HL-60/S4 (cell line): Measurements from ENCODE around the gene PTGES.

Experiments
- in situ Hi-C: fragments of 300-500 bp; cut with MboI; formaldehyde crosslinking; loops from 2 replicates; pipeline ENCODE4 v1.14.3; 2022; ENCODE audit warnings: low sequenced_read_pairs

PTGES gene

GRCh38 chr9:129720865-129721545, 31.8 kb downstream of the PTGES start:
- in situ Hi-C loops = no loop called here

DNA sequence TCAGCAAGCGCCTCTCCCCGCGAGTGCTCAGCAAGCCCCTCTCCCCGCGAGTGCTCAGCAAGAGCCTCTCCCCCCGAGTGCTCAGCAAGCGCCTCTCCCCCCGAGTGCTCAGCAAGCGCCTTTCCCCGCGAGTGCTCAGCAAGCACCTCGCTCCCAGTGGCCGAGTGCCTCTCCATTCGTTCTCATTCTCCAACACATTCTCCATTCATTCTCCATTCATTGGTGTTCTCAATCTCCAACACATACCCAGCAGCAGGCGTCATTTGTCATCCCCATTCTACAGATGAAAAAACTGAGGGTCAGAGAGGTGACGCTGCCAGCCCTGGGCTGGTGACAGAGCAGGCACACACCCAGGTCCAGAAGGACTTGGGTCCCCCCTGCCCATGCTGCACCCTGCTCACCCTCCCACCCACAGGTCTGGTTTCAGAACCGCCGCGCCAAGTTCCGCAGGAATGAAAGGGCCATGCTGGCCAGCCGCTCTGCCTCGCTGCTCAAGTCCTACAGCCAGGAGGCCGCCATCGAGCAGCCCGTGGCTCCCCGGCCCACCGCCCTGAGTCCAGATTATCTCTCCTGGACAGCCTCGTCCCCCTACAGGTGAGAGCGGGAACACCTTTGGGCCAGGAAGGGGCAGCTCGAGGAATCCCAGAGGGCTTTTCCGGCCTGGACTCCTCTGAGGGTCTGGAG, 32.5 kb downstream of the PTGES start:
- in situ Hi-C loops = no loop called here

DNA sequence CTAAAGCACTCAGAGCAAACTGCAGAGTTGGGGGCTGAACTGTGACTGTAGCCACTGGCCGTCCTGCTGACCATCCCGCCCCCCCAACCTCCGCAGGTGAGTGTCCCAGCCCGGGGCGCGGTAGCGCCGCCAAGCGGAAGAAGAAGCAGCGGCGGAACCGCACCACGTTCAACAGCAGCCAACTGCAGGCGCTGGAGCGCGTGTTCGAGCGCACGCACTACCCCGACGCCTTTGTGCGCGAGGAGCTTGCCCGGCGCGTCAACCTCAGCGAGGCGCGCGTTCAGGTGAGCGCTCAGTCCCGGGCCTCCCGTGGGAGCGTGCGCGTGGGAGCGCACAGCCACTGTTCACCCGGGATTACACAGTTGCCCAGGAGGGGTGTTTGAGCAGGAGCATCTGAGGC, 33.7 kb downstream of the PTGES start:
- in situ Hi-C loops = no loop called here

- in situ Hi-C loops = no loop called here
Observed at GRCh38 chr9:129718647-129719046, 34.2 kb downstream of the PTGES start.

DNA sequence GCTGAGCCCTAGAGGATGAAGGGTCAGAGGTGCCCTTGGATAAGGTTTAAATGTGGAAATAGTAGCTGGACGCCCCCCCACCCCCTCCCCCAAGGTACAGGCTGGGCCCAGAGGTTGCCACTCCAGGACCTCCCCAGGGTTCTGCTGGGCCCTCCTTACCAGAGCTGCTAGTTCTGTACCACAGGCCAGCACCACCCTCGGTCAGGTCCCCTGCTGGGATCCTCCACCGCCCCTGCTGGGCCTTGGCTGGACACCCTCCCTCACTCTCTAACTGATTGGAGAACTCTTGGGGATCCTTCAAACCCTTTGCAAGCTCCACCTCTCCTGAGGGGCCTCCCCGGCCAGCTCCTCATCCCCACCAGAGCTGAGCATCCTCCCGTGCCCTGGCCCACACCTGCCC, 34.9 kb downstream of the PTGES start:
- in situ Hi-C loops = no loop called here

DNA sequence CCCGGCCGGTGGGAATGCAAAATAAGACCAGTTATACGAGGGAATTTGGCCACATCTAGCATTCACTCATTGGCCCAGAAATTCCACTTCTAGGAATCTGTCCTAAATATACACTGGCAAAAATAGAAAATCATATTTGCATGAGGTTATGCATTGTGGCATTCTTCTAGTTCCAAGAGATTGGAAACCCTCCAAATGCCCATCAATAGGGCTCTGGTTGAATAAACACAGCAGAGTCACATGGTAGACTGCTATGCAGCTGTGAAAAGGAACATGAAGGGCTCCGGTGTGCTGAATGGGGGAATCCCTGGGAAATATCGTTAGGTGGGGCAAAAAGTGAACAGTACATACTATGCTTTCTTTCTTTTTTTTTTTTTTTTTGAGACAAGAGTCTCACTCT, 36.8 kb downstream of the PTGES start:
- in situ Hi-C loops = no loop called here

- in situ Hi-C loops = no loop called here
Observed at GRCh38 chr9:129714511-129715061, 38.3 kb downstream of the PTGES start.

- in situ Hi-C loops = no loop called here
Observed at GRCh38 chr9:129713402-129713679, 39.5 kb downstream of the PTGES start.

GRCh38 chr9:129712634-129713401, 40.0 kb downstream of the PTGES start:
- in situ Hi-C loops = no loop called here

- in situ Hi-C loops = no loop called here
Observed at GRCh38 chr9:129710169-129710453, 42.7 kb downstream of the PTGES start.

- in situ Hi-C loops = no loop called here
Observed at GRCh38 chr9:129709438-129710168, 43.2 kb downstream of the PTGES start.

DNA sequence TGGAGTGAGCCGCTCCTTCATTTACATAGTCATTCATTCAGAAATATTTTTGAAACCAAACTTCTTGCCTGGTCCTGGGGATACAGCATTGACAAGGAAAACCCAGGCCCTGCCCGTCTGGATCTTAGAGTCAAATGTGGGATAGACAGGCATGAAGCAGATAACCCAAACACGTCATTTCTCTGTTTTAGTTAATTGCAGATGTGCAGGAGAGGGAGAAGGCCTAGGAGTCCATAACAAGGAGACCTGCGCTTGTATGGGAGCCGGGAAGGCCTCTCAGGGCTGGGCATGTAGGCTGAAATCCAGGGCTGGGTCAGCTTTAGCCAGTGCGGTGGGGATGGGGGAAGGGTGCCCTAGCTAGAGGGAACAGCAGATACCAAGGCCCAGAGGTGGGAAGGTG, 44.0 kb downstream of the PTGES start:
- in situ Hi-C loops = no loop called here

- in situ Hi-C loops = no loop called here
Observed at GRCh38 chr9:129704807-129705206, 48.0 kb downstream of the PTGES start.

DNA sequence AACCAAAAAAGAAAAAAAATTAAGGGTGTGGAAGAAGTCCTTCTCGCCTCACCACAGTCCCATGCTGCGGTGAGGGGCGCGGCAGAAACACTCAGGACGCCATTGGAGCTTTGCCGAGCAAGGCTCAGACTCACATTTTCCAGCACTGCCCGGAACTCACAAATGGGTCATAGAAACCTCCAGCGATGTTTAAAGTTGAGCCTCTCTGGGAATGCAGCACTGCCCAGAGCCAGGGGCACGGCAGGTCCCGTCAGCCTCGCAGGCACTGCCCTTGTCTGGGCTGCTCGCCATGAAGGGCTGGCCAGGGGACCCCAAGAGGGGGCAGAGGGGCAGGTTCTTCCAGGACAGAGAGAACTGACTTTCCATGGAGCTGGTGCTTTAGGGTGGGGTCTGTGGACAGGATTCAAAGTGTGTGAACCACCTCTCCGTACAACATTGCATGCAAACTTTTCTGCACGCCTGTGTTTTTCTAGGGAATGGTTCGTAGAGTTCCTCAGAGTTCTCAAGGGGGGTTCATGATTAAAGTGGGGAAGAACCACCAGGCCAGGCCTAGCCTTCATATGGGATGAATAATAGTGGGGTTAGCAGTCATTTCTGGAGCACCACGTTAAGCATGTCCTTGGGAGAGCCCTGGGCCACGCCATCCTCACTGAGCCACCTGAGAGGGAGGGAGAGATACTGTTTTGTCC, 49.0 kb downstream of the PTGES start:
- in situ Hi-C loops = no loop called here

DNA sequence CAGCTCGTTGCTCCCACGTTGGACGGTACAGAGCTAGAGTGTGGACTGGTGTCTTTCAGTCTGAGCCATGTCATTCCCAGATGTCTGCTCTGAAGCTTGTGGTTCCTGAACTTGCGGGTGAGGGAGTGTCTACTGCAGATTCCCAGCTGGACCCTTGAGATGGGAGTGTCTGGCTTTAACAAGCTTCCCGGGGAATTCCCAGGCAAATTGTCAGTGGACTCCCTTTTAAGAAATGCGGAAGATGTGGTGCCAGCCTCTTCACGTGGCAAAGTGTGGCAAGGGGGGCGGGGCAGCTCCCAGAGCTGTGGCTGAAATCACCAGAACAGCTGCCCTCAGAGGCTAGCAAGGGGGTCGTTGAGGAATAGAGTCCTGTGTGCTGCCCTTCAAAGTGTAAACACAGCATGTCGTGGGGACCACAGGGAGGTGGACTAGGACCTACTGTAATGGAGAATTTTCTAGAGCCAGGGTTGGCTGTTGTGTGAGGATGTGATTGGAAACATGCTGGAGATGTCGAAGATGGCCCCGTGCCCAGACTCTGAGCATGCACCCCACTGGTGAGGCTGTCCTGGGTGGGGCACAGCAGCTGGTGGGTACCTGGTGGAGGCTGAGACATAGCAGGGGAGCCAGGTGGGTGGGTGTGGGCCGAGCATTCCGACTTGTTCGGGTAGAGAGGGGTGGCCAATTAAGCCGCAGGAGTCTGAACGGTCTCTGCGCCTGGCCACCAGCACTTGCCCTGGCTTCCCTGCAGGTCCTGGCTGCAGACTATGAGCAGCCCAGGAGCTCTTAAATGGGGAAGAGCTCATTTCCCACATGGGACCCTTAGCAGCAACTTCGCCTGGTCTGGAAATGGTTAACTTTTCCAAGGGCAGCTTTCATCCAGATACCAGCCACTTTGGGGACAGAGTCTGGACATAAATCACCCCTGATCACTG, 50.0 kb downstream of the PTGES start:
- in situ Hi-C loops = no loop called here

GRCh38 chr9:129701549-129701948, 51.3 kb downstream of the PTGES start:
- in situ Hi-C loops = no loop called here

- in situ Hi-C loops = no loop called here
Observed at GRCh38 chr9:129701054-129701453, 51.8 kb downstream of the PTGES start.

DNA sequence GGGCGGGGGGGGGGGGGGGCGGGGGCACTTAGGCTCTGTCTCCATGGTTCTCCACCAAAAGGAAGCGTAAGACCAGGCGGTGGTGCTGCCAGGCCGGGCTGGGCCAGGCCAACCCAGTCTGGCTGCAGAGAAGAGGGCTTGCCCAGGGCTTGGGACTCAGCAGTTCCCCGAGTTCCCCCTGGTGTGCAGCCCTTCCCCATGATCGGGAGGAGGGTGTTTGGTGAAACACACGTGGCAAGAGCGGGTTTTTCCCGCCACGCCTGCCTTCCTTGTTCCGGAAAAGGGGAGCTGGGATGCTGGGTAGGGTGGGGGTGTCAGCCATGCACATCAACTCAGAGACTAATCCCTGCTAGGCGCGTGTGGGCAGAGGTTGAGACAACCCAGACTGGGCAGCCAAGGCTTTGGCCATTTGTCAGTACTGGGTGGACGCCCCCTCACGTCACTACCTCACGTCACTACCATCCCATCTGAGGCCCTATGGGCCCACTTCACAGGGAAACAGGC, 54.5 kb downstream of the PTGES start:
- in situ Hi-C loops = no loop called here

DNA sequence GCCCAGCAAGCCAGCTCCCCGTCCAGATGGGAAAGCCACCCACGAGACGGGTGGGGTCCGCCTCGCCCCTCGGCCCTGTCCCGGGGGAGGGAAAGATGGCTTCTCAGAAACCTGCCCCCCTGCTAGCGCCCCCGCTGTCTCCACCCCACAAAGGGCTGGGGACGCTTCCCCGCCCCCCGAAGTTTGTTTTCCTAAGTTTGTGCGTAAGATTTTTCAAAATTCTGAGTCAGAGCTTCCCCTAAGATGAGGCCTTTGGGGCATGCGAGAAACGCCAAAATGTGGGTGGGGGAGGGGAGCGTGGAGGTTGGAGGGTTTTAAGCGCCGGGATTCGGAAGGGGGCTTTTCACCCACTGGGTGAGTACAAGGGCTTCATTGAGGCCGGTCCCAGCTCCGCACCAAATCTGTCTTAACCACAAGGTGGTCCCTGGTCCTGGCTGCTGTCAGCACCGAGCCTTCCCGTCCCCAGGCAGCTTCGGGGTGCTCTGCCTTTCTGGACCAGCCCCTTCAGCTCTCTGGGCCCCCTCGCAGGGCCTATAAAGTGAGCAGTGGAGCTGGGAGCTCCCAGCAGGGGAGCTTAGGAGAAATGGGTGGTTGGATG, 55.1 kb downstream of the PTGES start:
- in situ Hi-C loops = no loop called here
